H9 (cell line): ENCODE measurements around the gene SPEF2. TPM values are rescaled to one million over a fixed set of nuclear protein-coding genes. Genes with fewer than 3 reads are reported as not detected.

Experiments
- DNase-seq: peaks from one replicate; pipeline ENCODE4 v3.0.0-alpha.2; 2017
- H2AFZ ChIP-seq: one replicate; pipeline ENCODE4 v1.6.1; 2013; ENCODE audit warnings: mild to moderate bottlenecking, low read length, control low read depth, moderate library complexity
- H2AK5ac ChIP-seq: 2 replicates; pipeline ENCODE4 v1.6.1; 2013; ENCODE audit warnings: low read length, control low read depth, mixed read lengths; ENCODE audit not compliant: insufficient read length
- H2BK120ac ChIP-seq: one replicate; pipeline ENCODE4 v1.6.1; 2013; ENCODE audit warnings: low read depth, mild to moderate bottlenecking, low read length, control low read depth, inconsistent platforms; ENCODE audit not compliant: poor library complexity, severe bottlenecking
- H2BK12ac ChIP-seq: 2 replicates; pipeline ENCODE4 v1.6.1; 2013; ENCODE audit warnings: low read length, control low read depth, mixed read lengths, low read depth; ENCODE audit not compliant: insufficient read length
- H2BK15ac ChIP-seq: 2 replicates; pipeline ENCODE4 v1.6.1; 2013; ENCODE audit warnings: low read depth, low read length, control low read depth
- H2BK20ac ChIP-seq: one replicate; pipeline ENCODE4 v1.6.1; 2013; ENCODE audit warnings: low read depth, mild to moderate bottlenecking, low read length, control low read depth, inconsistent platforms; ENCODE audit not compliant: poor library complexity, severe bottlenecking
- H2BK5ac ChIP-seq: 2 replicates; pipeline ENCODE4 v1.6.1; 2013; ENCODE audit warnings: low read length, control low read depth, mixed read lengths; ENCODE audit not compliant: insufficient read length
- H3K14ac ChIP-seq: 2 replicates; pipeline ENCODE4 v1.6.1; 2013; ENCODE audit warnings: low read length, control low read depth; ENCODE audit not compliant: insufficient read depth
- H3K18ac ChIP-seq: 2 replicates; pipeline ENCODE4 v1.6.1; 2013; ENCODE audit warnings: low read depth, mild to moderate bottlenecking, mixed read lengths, low read length, control low read depth; ENCODE audit not compliant: insufficient read length
- H3K23ac ChIP-seq: 2 replicates; pipeline ENCODE4 v1.6.1; 2013; ENCODE audit warnings: low read length, control low read depth, mixed read lengths, low read depth; ENCODE audit not compliant: insufficient read length
- H3K23me2 ChIP-seq: 2 replicates; pipeline ENCODE4 v1.6.1; 2013; ENCODE audit warnings: low read depth, mild to moderate bottlenecking, mixed read lengths, low read length, control low read depth; ENCODE audit not compliant: insufficient read length, poor library complexity, severe bottlenecking
- H3K27ac ChIP-seq: 2 replicates; pipeline ENCODE4 v1.5.1; 2013; ENCODE audit warnings: low read length, control low read depth, mixed read lengths, low read depth; ENCODE audit not compliant: insufficient read length
- H3K27me3 ChIP-seq: 2 replicates; pipeline ENCODE4 v1.6.1; 2013; ENCODE audit warnings: low read length, control low read depth, inconsistent platforms; ENCODE audit not compliant: insufficient read depth
- H3K4ac ChIP-seq: 2 replicates; pipeline ENCODE4 v1.6.1; 2013; ENCODE audit warnings: low read depth, mild to moderate bottlenecking, control low read depth, inconsistent platforms, low read length, moderate library complexity
- H3K4me1 ChIP-seq: 2 replicates; pipeline ENCODE4 v1.6.1; 2013; ENCODE audit warnings: low read length, control low read depth, inconsistent platforms; ENCODE audit not compliant: insufficient read depth
- H3K4me2 ChIP-seq: 2 replicates; pipeline ENCODE4 v1.6.1; 2013; ENCODE audit warnings: low read length, control low read depth, mixed read lengths; ENCODE audit not compliant: insufficient read length, insufficient read depth
- H3K56ac ChIP-seq: 2 replicates; pipeline ENCODE4 v1.6.1; 2013; ENCODE audit warnings: low read depth, mild to moderate bottlenecking, mixed read lengths, low read length, control low read depth; ENCODE audit not compliant: insufficient read length
- H3K79me1 ChIP-seq: 2 replicates; pipeline ENCODE4 v1.6.1; 2013; ENCODE audit warnings: low read depth, mild to moderate bottlenecking, moderate library complexity, low read length, control low read depth, inconsistent platforms; ENCODE audit not compliant: insufficient read depth, poor library complexity, severe bottlenecking
- H3K79me2 ChIP-seq: 2 replicates; pipeline ENCODE4 v1.6.1; 2013; ENCODE audit warnings: low read length, control low read depth, inconsistent platforms; ENCODE audit not compliant: insufficient read depth
- H3K9ac ChIP-seq: 2 replicates; pipeline ENCODE4 v1.6.1; 2013; ENCODE audit warnings: low read length, control low read depth, mixed read lengths; ENCODE audit not compliant: insufficient read length; ENCODE audit errors: extremely low read depth
- H3K9me3 ChIP-seq: one replicate; pipeline ENCODE4 v1.6.1; 2013; ENCODE audit warnings: low read depth, low read length, inconsistent platforms; ENCODE audit not compliant: control insufficient read depth
- H3T11ph ChIP-seq: one replicate; pipeline ENCODE4 v1.6.1; 2013; ENCODE audit warnings: mild to moderate bottlenecking, low read length, control low read depth, inconsistent platforms
- H4K20me1 ChIP-seq: one replicate; pipeline ENCODE4 v1.6.1; 2013; ENCODE audit not compliant: control insufficient read depth, insufficient read length, insufficient read depth
- H4K5ac ChIP-seq: 2 replicates; pipeline ENCODE4 v1.6.1; 2013; ENCODE audit warnings: low read depth, mild to moderate bottlenecking, mixed read lengths, low read length, control low read depth; ENCODE audit not compliant: insufficient read length
- H4K8ac ChIP-seq: replicated peaks from 2 replicates; pipeline ENCODE4 v1.6.1; 2013; ENCODE audit warnings: low read length, control low read depth, mixed read lengths, low read depth; ENCODE audit not compliant: insufficient read length
- H4K91ac ChIP-seq: 2 replicates; pipeline ENCODE4 v1.6.1; 2013; ENCODE audit warnings: low read depth, mild to moderate bottlenecking, moderate library complexity, mixed read lengths, low read length, control low read depth; ENCODE audit not compliant: insufficient read length
- H3K27ac Mint-ChIP-seq, 3 experiments: 2 replicates in 2 of 3; 3 replicates in 1 of 3; pipeline ENCODE4 v1.8.0; 2020 to 2021; ENCODE audit warnings: mixed read lengths in 3 of 3, mild to moderate bottlenecking in 1 of 3, moderate library complexity in 1 of 3
- H3K27me3 Mint-ChIP-seq: 2 replicates; pipeline ENCODE4 v1.8.0; 2021; ENCODE audit warnings: low read depth, mild to moderate bottlenecking, moderate library complexity, mixed read lengths
- H3K36me3 Mint-ChIP-seq, 3 experiments: 2 replicates in 2 of 3; 3 replicates in 1 of 3; pipeline ENCODE4 v1.8.0; 2020 to 2021; ENCODE audit warnings: low read depth in 3 of 3, mixed read lengths in 3 of 3; ENCODE audit not compliant: insufficient read depth in 1 of 3
- H3K4me1 Mint-ChIP-seq, 2 experiments: 2 replicates each; pipeline ENCODE4 v1.8.0; 2020; ENCODE audit warnings: mixed read lengths in 2 of 2
- H3K4me3 Mint-ChIP-seq, 2 experiments: 2 replicates in 1 of 2; 3 replicates in 1 of 2; pipeline ENCODE4 v1.8.0; 2020 to 2021; ENCODE audit warnings: mild to moderate bottlenecking in 2 of 2, mixed read lengths in 2 of 2, moderate library complexity in 1 of 2
- H3K9me3 Mint-ChIP-seq, 2 experiments: 2 replicates in 1 of 2; 3 replicates in 1 of 2; pipeline ENCODE4 v1.8.0; 2020; ENCODE audit warnings: mild to moderate bottlenecking in 2 of 2, mixed read lengths in 2 of 2, moderate library complexity in 1 of 2
- total RNA-seq: library from RNA; stranded (reverse); gene quantifications from 2 replicates; pipeline ENCODE4 v1.2.1, GENCODE V29; 2021
- TF ChIP-seq, protein P1 (sequence below): fragments of 200-600 bp; sonication (generic); conservative IDR thresholded peaks from 3 replicates; pipeline ENCODE4 v1.8.0; 2021; ENCODE audit warnings: antibody characterized with exemption, mild to moderate bottlenecking

The SPEF2 gene
- total RNA-seq, 1 experiment from 2014 or later: 1.0 TPM

DNA sequence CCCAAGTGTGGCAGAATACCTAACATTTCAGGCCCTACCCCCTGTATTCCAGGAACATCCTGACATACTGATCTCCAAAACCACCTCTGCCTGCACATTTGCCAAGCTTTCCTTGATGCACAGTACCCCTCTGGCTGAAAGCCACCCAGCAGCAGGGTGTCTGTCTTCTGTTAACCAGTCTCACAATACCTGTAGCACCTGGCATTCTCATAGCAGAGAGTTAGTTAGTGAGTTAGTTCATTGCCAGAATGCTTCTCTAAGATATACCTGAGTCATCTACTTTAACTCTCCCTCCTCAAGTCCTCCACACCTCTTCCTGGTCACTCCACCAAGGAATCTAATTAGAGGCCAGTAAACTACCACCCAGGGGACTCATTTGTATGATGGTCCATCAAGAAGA, 192.9 kb downstream of the SPEF2 start:
- no peak overlapping the region for H2BK15ac ChIP-seq
- DNase-seq: no peak
- Mint-ChIP-seq H3K27ac (no peak overlapping the region), H3K9me3 (no peaks in the 10 kb centered on the region), H3K4me1 (no peaks in the 10 kb centered on the region), H3K27me3 (peaks cover 3% of the 10 kb centered on the region), H3K36me3 (no peaks in the 10 kb centered on the region), H3K4me3 (no peak overlapping the region)
- H3K23me2 ChIP-seq: no peaks in the 10 kb centered on the region
- no peak overlapping the region for H4K5ac ChIP-seq
- no peak overlapping the region for H3K23ac ChIP-seq
- H2BK20ac ChIP-seq: no peak overlapping the region
- H4K20me1 ChIP-seq: no peaks in the 10 kb centered on the region
- no peaks in the 10 kb centered on the region for H3K4me1 ChIP-seq
- no peak overlapping the region for H3K56ac ChIP-seq
- no peak overlapping the region for H3K4ac ChIP-seq
- no peak overlapping the region for H3K14ac ChIP-seq
- H3T11ph ChIP-seq: no peak overlapping the region
- no peak overlapping the region for H2BK5ac ChIP-seq
- no peaks in the 10 kb centered on the region for H3K79me2 ChIP-seq
- H3K9ac ChIP-seq: no peak overlapping the region
- no peaks in the 10 kb centered on the region for H3K27me3 ChIP-seq
- no peak overlapping the region for H2AK5ac ChIP-seq
- no peak overlapping the region for H2BK12ac ChIP-seq
- no peak overlapping the region for H4K8ac ChIP-seq
- TF ChIP-seq, protein P1, sequence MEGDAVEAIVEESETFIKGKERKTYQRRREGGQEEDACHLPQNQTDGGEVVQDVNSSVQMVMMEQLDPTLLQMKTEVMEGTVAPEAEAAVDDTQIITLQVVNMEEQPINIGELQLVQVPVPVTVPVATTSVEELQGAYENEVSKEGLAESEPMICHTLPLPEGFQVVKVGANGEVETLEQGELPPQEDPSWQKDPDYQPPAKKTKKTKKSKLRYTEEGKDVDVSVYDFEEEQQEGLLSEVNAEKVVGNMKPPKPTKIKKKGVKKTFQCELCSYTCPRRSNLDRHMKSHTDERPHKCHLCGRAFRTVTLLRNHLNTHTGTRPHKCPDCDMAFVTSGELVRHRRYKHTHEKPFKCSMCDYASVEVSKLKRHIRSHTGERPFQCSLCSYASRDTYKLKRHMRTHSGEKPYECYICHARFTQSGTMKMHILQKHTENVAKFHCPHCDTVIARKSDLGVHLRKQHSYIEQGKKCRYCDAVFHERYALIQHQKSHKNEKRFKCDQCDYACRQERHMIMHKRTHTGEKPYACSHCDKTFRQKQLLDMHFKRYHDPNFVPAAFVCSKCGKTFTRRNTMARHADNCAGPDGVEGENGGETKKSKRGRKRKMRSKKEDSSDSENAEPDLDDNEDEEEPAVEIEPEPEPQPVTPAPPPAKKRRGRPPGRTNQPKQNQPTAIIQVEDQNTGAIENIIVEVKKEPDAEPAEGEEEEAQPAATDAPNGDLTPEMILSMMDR: no peak
- no peaks in the 10 kb centered on the region for H3K9me3 ChIP-seq
- no peak overlapping the region for H2BK120ac ChIP-seq
- H3K79me1 ChIP-seq: no peaks in the 10 kb centered on the region
- no peak overlapping the region for H4K91ac ChIP-seq
- no peak overlapping the region for H2AFZ ChIP-seq
- no peak overlapping the region for H3K18ac ChIP-seq
- H3K4me2 ChIP-seq: no peak overlapping the region
- H3K27ac ChIP-seq: no peak overlapping the region
